CD14-positive monocyte (primary cell): Measurements from ENCODE around the gene MICOS13. TPM values are rescaled to one million over a fixed set of nuclear protein-coding genes. Genes with fewer than 3 reads are reported as not detected.

Experiments used
- DNase-seq, 3 donors: peaks; one replicate each; pipeline ENCODE4 v3.0.0-alpha.2; 2011 to 2022
- H2AFZ ChIP-seq: 2 replicates; pipeline ENCODE4 v1.6.0; 2012; ENCODE audit warnings: mild to moderate bottlenecking, low read depth, low read length, inconsistent platforms; ENCODE audit not compliant: insufficient read depth, poor library complexity, severe bottlenecking
- H3K27ac ChIP-seq, 2 donors: 1 replicate in 1 of 2; 2 replicates in 1 of 2; pipeline ENCODE4 v1.5.1; 2012 to 2013; ENCODE audit warnings: low read length in 2 of 2, control low read depth in 1 of 2, inconsistent platforms in 1 of 2, low read depth in 1 of 2, mild to moderate bottlenecking in 1 of 2
- H3K27me3 ChIP-seq, 2 donors: one replicate each; pipeline versions ENCODE4 v1.6.0 to v1.6.1; 2011 to 2013; ENCODE audit warnings: low read length in 2 of 2; ENCODE audit not compliant: control insufficient read depth in 2 of 2, insufficient read depth in 2 of 2
- H3K36me3 ChIP-seq, 2 donors: replicated peaks in 1 of 2; 1 replicate in 1 of 2; 2 replicates in 1 of 2; pipeline versions ENCODE4 v1.5.1 to v1.6.1; 2012 to 2013; ENCODE audit warnings: low read length in 2 of 2, control low read depth in 1 of 2, inconsistent platforms in 1 of 2, mild to moderate bottlenecking in 1 of 2; ENCODE audit not compliant: insufficient read depth in 2 of 2, control insufficient read depth in 1 of 2
- H3K4me1 ChIP-seq, 2 donors: 1 replicate in 1 of 2; 2 replicates in 1 of 2; pipeline versions ENCODE4 v1.5.1 to v1.6.1; 2012 to 2013; ENCODE audit warnings: low read length in 2 of 2, control low read depth in 1 of 2, inconsistent platforms in 1 of 2, mild to moderate bottlenecking in 1 of 2, moderate library complexity in 1 of 2; ENCODE audit not compliant: insufficient read depth in 2 of 2, control insufficient read depth in 1 of 2
- H3K4me2 ChIP-seq: replicated peaks from 2 replicates; pipeline ENCODE3; 2012; ENCODE audit warnings: low read length, moderate library complexity, mild to moderate bottlenecking; ENCODE audit not compliant: poor library complexity, severe bottlenecking; ENCODE audit errors: extremely low read depth
- H3K4me3 ChIP-seq, 3 experiments: fragments of 200-600 bp in 1 of 3; sonication (generic) in 1 of 3; replicated peaks in 1 of 3; 1 replicate in 2 of 3; 2 replicates in 1 of 3; pipeline ENCODE4 v1.5.1; 2011 to 2013; ENCODE audit warnings: low read length in 3 of 3, mild to moderate bottlenecking in 3 of 3, control low read depth in 2 of 3, low read depth in 2 of 3, inconsistent platforms in 1 of 3, moderate library complexity in 1 of 3
- H3K79me2 ChIP-seq: 2 replicates; pipeline ENCODE4 v1.6.0; 2012; ENCODE audit warnings: mild to moderate bottlenecking, control low read depth, inconsistent platforms, low read length, moderate library complexity; ENCODE audit not compliant: insufficient read depth
- H3K9ac ChIP-seq: 2 replicates; pipeline ENCODE4 v1.6.0; 2017; ENCODE audit warnings: low read length, mild to moderate bottlenecking; ENCODE audit not compliant: insufficient read depth, poor library complexity, severe bottlenecking
- H3K9me3 ChIP-seq, 2 donors: replicated peaks in 1 of 2; 1 replicate in 1 of 2; 2 replicates in 1 of 2; pipeline versions ENCODE4 v1.5.1 to v1.6.1; 2012 to 2013; ENCODE audit warnings: low read length in 2 of 2, control low read depth in 1 of 2; ENCODE audit not compliant: control insufficient read depth in 1 of 2, insufficient read depth in 1 of 2
- H4K20me1 ChIP-seq: 2 replicates; pipeline ENCODE4 v1.6.0; 2012; ENCODE audit warnings: mild to moderate bottlenecking, low read length, control low read depth, moderate library complexity; ENCODE audit not compliant: insufficient read depth
- H3K27ac Mint-ChIP-seq, 7 donors: one replicate each; pipeline ENCODE4 v1.8.0; 2020; ENCODE audit warnings: mild to moderate bottlenecking in 7 of 7, mixed read lengths in 7 of 7, moderate library complexity in 6 of 7, inconsistent platforms in 2 of 7
- H3K27me3 Mint-ChIP-seq, 3 donors: one replicate each; pipeline ENCODE4 v1.8.0; 2021 to 2022; ENCODE audit warnings: low read depth in 3 of 3, mild to moderate bottlenecking in 3 of 3, mixed read lengths in 3 of 3, moderate library complexity in 3 of 3, inconsistent platforms in 1 of 3
- H3K36me3 Mint-ChIP-seq, 2 donors: one replicate each; pipeline ENCODE4 v1.8.0; 2020; ENCODE audit warnings: mixed read lengths in 2 of 2, inconsistent platforms in 1 of 2, mild to moderate bottlenecking in 1 of 2
- H3K4me1 Mint-ChIP-seq: one replicate; pipeline ENCODE4 v1.8.0; 2020; ENCODE audit warnings: mild to moderate bottlenecking, mixed read lengths
- H3K4me3 Mint-ChIP-seq, 2 donors: one replicate each; pipeline ENCODE4 v1.8.0; 2020; ENCODE audit warnings: mild to moderate bottlenecking in 2 of 2, mixed read lengths in 2 of 2, moderate library complexity in 1 of 2
- H3K9me3 Mint-ChIP-seq, 7 donors: one replicate each; pipeline ENCODE4 v1.8.0; 2020 to 2022; ENCODE audit warnings: mixed read lengths in 7 of 7, mild to moderate bottlenecking in 6 of 7, moderate library complexity in 6 of 7, inconsistent platforms in 2 of 7
- WGBS: methylation state at CpG from one replicate; pipeline ENCODE4 v1.1.5; 2013; ENCODE audit warnings: missing lambda C conversion rate; ENCODE audit not compliant: insufficient coverage; 5-methylcytosine and 5-hydroxymethylcytosine counted together
- intact Hi-C, 2 donors: fragments of 100-400 bp; cut with micrococcal nuclease; formaldehyde crosslinking; loops; one replicate each; pipeline versions ENCODE4 v1.15.0 to v1.15.1; 2023
- polyA plus RNA-seq, 3 donors: library from polyadenylated mRNA; depleted of rRNA in 1 of 3; unstranded in 2 of 3; stranded (reverse) in 1 of 3; fragments of 300-500 nt in 2 of 3; fragments of >200 nt in 1 of 3; fragmentation: Illumina TruSeq in 2 of 3; gene quantifications; 1 replicate in 2 of 3; 2 replicates in 1 of 3; pipeline ENCODE4 v1.2.3, GENCODE V29; 2012 to 2021
- TF ChIP-seq, protein P1 (sequence below): fragments of 200-600 bp; IDR thresholded peaks from one replicate; pipeline ENCODE4 v1.8.0; 2022; ENCODE audit warnings: antibody characterized with exemption, mild to moderate bottlenecking

Gene MICOS13
- polyA plus RNA-seq, 3 donors, result 22.5 to 82.7 (median 78.6) TPM

DNA sequence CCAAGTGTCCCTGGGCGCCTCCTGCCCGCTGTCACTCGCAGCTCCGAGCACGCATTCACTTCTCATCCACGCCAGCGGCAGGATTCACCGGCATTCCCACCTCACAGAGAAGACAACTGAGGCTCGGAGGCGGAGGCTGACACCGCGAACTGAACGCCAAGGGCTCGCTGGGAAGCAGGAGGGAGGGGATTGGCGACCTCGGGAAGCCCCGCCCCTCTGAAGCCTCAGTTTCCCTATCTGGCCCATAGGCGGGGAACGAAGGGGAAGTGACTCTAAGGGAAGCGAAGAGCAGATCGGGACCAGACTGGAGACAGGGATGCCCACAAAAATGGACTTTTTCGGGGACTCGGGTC, 256 bp downstream of the MICOS13 start:
- H3K9me3 ChIP-seq, result no peaks in the 10 kb centered on the region

GRCh38 chr19:5679289-5680083, 830 bp downstream of the MICOS13 start:
- H3K4me2 ChIP-seq, result peak overlapping the region; percentile 92
- Mint-ChIP-seq H3K27me3 (peaks cover 0 to 5% (median 5%) of the 10 kb centered on the region in 3 donors), H3K4me1 (peaks cover 21% of the 10 kb centered on the region), H3K27ac (peak overlapping the region; percentile 94 to 99 (median 98)), H3K9me3 (peaks cover 0 to 2% (median 0%) of the 10 kb centered on the region in 7 donors), H3K4me3 (peak overlapping the region; percentile 97 to 99), H3K36me3 (no peaks in the 10 kb centered on the region)
- TF ChIP-seq, protein P1, sequence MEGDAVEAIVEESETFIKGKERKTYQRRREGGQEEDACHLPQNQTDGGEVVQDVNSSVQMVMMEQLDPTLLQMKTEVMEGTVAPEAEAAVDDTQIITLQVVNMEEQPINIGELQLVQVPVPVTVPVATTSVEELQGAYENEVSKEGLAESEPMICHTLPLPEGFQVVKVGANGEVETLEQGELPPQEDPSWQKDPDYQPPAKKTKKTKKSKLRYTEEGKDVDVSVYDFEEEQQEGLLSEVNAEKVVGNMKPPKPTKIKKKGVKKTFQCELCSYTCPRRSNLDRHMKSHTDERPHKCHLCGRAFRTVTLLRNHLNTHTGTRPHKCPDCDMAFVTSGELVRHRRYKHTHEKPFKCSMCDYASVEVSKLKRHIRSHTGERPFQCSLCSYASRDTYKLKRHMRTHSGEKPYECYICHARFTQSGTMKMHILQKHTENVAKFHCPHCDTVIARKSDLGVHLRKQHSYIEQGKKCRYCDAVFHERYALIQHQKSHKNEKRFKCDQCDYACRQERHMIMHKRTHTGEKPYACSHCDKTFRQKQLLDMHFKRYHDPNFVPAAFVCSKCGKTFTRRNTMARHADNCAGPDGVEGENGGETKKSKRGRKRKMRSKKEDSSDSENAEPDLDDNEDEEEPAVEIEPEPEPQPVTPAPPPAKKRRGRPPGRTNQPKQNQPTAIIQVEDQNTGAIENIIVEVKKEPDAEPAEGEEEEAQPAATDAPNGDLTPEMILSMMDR, result no peak
- H3K27me3 ChIP-seq, result no peaks in the 10 kb centered on the region
- H3K9ac ChIP-seq, result peak overlapping the region; percentile 91
- H3K79me2 ChIP-seq, result peaks cover 8% of the 10 kb centered on the region
- H3K27ac ChIP-seq, result peak overlapping the region; percentile 78 to 93
- H2AFZ ChIP-seq, result peak overlapping the region; percentile 96
- peak overlapping the region; percentile 86 to 99 (median 95) for H3K4me3 ChIP-seq
- H3K36me3 ChIP-seq, result no peaks in the 10 kb centered on the region
- no peaks in the 10 kb centered on the region for H4K20me1 ChIP-seq
- peaks cover 14 to 20% of the 10 kb centered on the region in 2 donors for H3K4me1 ChIP-seq
- peak in 1 of 3 donors; percentile 13 for DNase-seq
- intact Hi-C loops, result loop anchor here (2.0 to 10.0 kb wide), 4 partner anchors 57 to 695 kb away; partner anchors contain the start of genes ALKBH7 (in 1 of the 2), DUS3L (in 1 of the 2), NDUFA11 (in 1 of the 2) and PSPN (in 1 of the 2)
- H3K9me3 ChIP-seq, result no peaks in the 10 kb centered on the region
- 37% methylated on average over 24 of the region's 26 CpGs for WGBS

More for the DNA sequence above, 256 bp downstream of the MICOS13 start:
- TF ChIP-seq, protein P1, result no peak
- Mint-ChIP-seq H3K4me3 (peak overlapping the region; percentile 97 to 99), H3K27ac (peak overlapping the region; percentile 94 to 99 (median 98)), H3K36me3 (no peaks in the 10 kb centered on the region), H3K9me3 (peaks cover 0 to 2% (median 0%) of the 10 kb centered on the region in 7 donors), H3K27me3 (peaks cover 0 to 5% (median 5%) of the 10 kb centered on the region in 3 donors), H3K4me1 (peaks cover 21% of the 10 kb centered on the region)
- no peak for DNase-seq
- peak overlapping the region; percentile 92 for H3K4me2 ChIP-seq
- H3K36me3 ChIP-seq, result no peaks in the 10 kb centered on the region
- peak overlapping the region; percentile 91 for H3K9ac ChIP-seq
- under 1% methylated on average over 19 of the region's 23 CpGs for WGBS
- H3K4me3 ChIP-seq, result peak overlapping the region; percentile 86 to 99 (median 95)
- H2AFZ ChIP-seq, result peak overlapping the region; percentile 96
- H3K27me3 ChIP-seq, result no peaks in the 10 kb centered on the region
- no peaks in the 10 kb centered on the region for H4K20me1 ChIP-seq
- H3K27ac ChIP-seq, result peak overlapping the region; percentile 78 to 93
- intact Hi-C loops, result loop anchor here (2.0 to 10.0 kb wide), 4 partner anchors 57 to 695 kb away; partner anchors contain the start of genes ALKBH7 (in 1 of the 2), DUS3L (in 1 of the 2), NDUFA11 (in 1 of the 2) and PSPN (in 1 of the 2)
- peaks cover 8% of the 10 kb centered on the region for H3K79me2 ChIP-seq
- H3K4me1 ChIP-seq, result peaks cover 14 to 20% of the 10 kb centered on the region in 2 donors
